ENCODE results near the gene TFIP11. TPM values are rescaled to one million over a fixed set of nuclear protein-coding genes. Genes with fewer than 3 reads are reported as not detected.
A peak's percentile ranks its signal among the peaks of the same experiment; 100 is the strongest.

TFIP11 gene
- total RNA-seq, 2 donors from 2014 or later, result 15.4 TPM

DNA sequence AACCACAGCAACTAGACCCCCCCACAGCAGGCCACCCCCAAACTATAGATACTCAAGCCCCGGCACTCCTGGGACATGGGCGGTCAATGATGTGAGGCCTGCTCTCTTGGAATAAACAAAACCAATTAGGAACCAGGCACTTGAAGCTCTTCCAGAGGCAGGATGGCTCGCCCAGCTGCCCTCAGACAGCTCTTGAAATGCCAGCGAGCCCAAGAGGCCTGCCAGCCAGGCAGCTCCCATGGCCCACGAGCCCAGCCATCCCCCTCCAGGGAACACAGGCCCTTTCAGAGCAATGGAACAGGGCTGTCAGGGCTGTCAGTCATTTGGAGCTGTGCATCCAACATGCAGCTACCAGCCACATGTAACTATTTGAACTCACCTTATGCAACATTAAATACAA, 34.0 kb upstream of the TFIP11 start:
- Histone ChIP-seq H3K27ac (peak overlapping the region; percentile 66 to 69), H3K9me3 (no peaks in the 10 kb centered on the region), H3K4me1 (peaks cover 0 to 62% of the 10 kb centered on the region in 2 donors), H3K4me3 (no peak overlapping the region), H3K27me3 (no peaks in the 10 kb centered on the region), H3K36me3 (peaks cover 2% of the 10 kb centered on the region)
- no peak for TF ChIP-seq CTCF (IDR thresholded peaks at IDR 0.05)
- no peak for DNase-seq (ENCODE audit: low spot score)

DNA sequence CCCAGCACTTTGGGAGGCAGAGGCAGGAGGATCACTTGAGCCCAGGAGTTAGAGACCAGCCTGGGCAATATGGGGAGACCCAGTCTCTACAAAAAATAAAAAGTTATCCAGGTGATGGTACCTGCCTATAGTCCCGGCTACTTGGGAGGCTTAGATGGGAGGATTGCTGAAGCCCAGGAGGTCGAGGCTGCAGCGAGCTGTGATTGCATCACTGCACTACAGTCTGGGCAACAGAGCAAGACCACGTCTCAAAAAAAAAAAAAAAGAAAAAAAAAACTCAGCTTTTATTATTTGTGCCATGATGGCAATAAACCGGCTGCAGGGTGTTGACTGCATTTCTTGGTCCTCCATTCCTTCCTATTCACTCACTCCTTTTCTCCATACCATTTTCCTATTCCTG, 33.6 kb upstream of the TFIP11 start:
- H3K36me3 ChIP-seq, result peaks cover 7% of the 10 kb centered on the region
- H3K27ac ChIP-seq, result peak overlapping the region; percentile 66 to 69
- H3K4me3 ChIP-seq, result no peak overlapping the region
- H3K27me3 ChIP-seq, result no peaks in the 10 kb centered on the region
- no peak for DNase-seq (ENCODE audit: low spot score)
- TF ChIP-seq CTCF (IDR thresholded peaks at IDR 0.05), result no peak
- H3K4me1 ChIP-seq, result peaks cover 0 to 58% of the 10 kb centered on the region in 2 donors
- no peaks in the 10 kb centered on the region for H3K9me3 ChIP-seq

DNA sequence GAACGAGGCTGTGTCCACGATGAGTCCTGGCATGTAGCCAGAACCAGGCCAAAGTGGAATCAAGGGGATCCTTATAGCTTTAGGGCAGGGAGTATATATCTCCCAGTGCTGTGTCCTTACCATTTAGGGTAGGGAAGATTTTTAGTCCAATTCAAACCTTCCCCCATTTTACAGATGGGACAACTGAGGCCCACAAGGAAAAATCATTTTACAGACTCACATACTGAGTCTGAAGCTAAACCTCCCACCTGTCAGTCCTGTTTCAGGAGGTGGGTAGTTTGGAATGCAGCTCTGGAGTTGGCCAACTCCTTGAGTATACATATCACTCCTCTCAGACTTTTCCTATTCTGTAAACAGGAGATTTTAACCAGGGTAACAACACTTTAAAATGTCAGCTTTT, 33.1 kb upstream of the TFIP11 start:
- peaks cover 0 to 53% of the 10 kb centered on the region in 2 donors for H3K4me1 ChIP-seq
- no peaks in the 10 kb centered on the region for H3K27me3 ChIP-seq
- no peak overlapping the region for H3K4me3 ChIP-seq
- peak overlapping the region; percentile 66 to 69 for H3K27ac ChIP-seq
- TF ChIP-seq CTCF (IDR thresholded peaks at IDR 0.05), result no peak
- H3K36me3 ChIP-seq, result peaks cover 11% of the 10 kb centered on the region
- no peak for DNase-seq (ENCODE audit: low spot score)
- H3K9me3 ChIP-seq, result no peaks in the 10 kb centered on the region

DNA sequence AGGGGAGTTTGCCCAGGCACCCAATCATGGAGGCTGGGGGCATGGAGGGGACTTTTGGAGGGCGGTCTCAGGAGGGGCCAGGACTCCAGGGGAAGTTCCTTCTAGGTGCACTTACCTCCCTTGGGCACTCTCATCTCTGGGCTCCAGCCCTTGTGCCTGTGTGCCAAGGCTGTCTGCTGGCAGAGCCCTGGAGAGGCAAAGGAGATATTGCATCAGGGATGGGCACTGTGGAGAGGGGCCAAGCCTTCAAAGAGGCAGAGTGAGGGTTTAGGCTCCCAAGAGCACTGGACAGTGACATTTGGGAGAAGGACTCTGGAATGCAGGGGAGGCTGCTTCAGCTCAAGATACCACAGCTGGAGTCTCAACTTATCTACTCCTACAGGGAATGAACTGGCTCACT, 32.2 kb upstream of the TFIP11 start:
- H3K36me3 ChIP-seq, result peaks cover 17% of the 10 kb centered on the region
- no peaks in the 10 kb centered on the region for H3K9me3 ChIP-seq
- no peaks in the 10 kb centered on the region for H3K27me3 ChIP-seq
- H3K4me1 ChIP-seq, result peaks cover 0 to 48% of the 10 kb centered on the region in 2 donors
- DNase-seq (ENCODE audit: low spot score), result no peak
- TF ChIP-seq CTCF (IDR thresholded peaks at IDR 0.05), result no peak
- H3K4me3 ChIP-seq, result no peak overlapping the region
- H3K27ac ChIP-seq, result peak overlapping the region; percentile 66 to 69

GRCh38 chr22:26542831-26543230, 30.6 kb upstream of the TFIP11 start:
- DNase-seq (ENCODE audit: low spot score), result no peak
- TF ChIP-seq CTCF (IDR thresholded peaks at IDR 0.05), result no peak
- H3K36me3 ChIP-seq, result peaks cover 17% of the 10 kb centered on the region
- H3K4me3 ChIP-seq, result no peak overlapping the region
- no peaks in the 10 kb centered on the region for H3K9me3 ChIP-seq
- peaks cover 0 to 42% of the 10 kb centered on the region in 2 donors for H3K4me1 ChIP-seq
- no peak overlapping the region for H3K27ac ChIP-seq
- no peaks in the 10 kb centered on the region for H3K27me3 ChIP-seq

- Histone ChIP-seq H3K27ac (no peak overlapping the region), H3K4me3 (no peak overlapping the region), H3K36me3 (peaks cover 30% of the 10 kb centered on the region), H3K9me3 (no peaks in the 10 kb centered on the region), H3K27me3 (no peaks in the 10 kb centered on the region), H3K4me1 (peaks cover 0 to 29% of the 10 kb centered on the region in 2 donors)
- DNase-seq (ENCODE audit: low spot score), result no peak
- TF ChIP-seq CTCF (IDR thresholded peaks at IDR 0.05), result no peak
Measured at GRCh38 chr22:26541167-26541819, 29.0 kb upstream of the TFIP11 start.

Measured in right atrium auricular region (tissue), 2 donors.